CD14-positive monocyte (primary cell): Measurements from ENCODE around the gene PYDC2. TPM values are rescaled to one million over a fixed set of nuclear protein-coding genes. Genes with fewer than 3 reads are reported as not detected.

Source experiments
- DNase-seq, 3 donors: peaks; one replicate each; pipeline ENCODE4 v3.0.0-alpha.2; 2011 to 2022
- H2AFZ ChIP-seq: 2 replicates; pipeline ENCODE4 v1.6.0; 2012; ENCODE audit warnings: mild to moderate bottlenecking, low read depth, low read length, inconsistent platforms; ENCODE audit not compliant: insufficient read depth, poor library complexity, severe bottlenecking
- H3K27ac ChIP-seq, 2 donors: 1 replicate in 1 of 2; 2 replicates in 1 of 2; pipeline ENCODE4 v1.5.1; 2012 to 2013; ENCODE audit warnings: low read length in 2 of 2, control low read depth in 1 of 2, inconsistent platforms in 1 of 2, low read depth in 1 of 2, mild to moderate bottlenecking in 1 of 2
- H3K27me3 ChIP-seq, 2 donors: one replicate each; pipeline versions ENCODE4 v1.6.0 to v1.6.1; 2011 to 2013; ENCODE audit warnings: low read length in 2 of 2; ENCODE audit not compliant: control insufficient read depth in 2 of 2, insufficient read depth in 2 of 2
- H3K36me3 ChIP-seq, 2 donors: replicated peaks in 1 of 2; 1 replicate in 1 of 2; 2 replicates in 1 of 2; pipeline versions ENCODE4 v1.5.1 to v1.6.1; 2012 to 2013; ENCODE audit warnings: low read length in 2 of 2, control low read depth in 1 of 2, inconsistent platforms in 1 of 2, mild to moderate bottlenecking in 1 of 2; ENCODE audit not compliant: insufficient read depth in 2 of 2, control insufficient read depth in 1 of 2
- H3K4me1 ChIP-seq, 2 donors: 1 replicate in 1 of 2; 2 replicates in 1 of 2; pipeline versions ENCODE4 v1.5.1 to v1.6.1; 2012 to 2013; ENCODE audit warnings: low read length in 2 of 2, control low read depth in 1 of 2, inconsistent platforms in 1 of 2, mild to moderate bottlenecking in 1 of 2, moderate library complexity in 1 of 2; ENCODE audit not compliant: insufficient read depth in 2 of 2, control insufficient read depth in 1 of 2
- H3K4me2 ChIP-seq: replicated peaks from 2 replicates; pipeline ENCODE3; 2012; ENCODE audit warnings: low read length, moderate library complexity, mild to moderate bottlenecking; ENCODE audit not compliant: poor library complexity, severe bottlenecking; ENCODE audit errors: extremely low read depth
- H3K4me3 ChIP-seq, 3 experiments: fragments of 200-600 bp in 1 of 3; sonication (generic) in 1 of 3; replicated peaks in 1 of 3; 1 replicate in 2 of 3; 2 replicates in 1 of 3; pipeline ENCODE4 v1.5.1; 2011 to 2013; ENCODE audit warnings: low read length in 3 of 3, mild to moderate bottlenecking in 3 of 3, control low read depth in 2 of 3, low read depth in 2 of 3, inconsistent platforms in 1 of 3, moderate library complexity in 1 of 3
- H3K79me2 ChIP-seq: 2 replicates; pipeline ENCODE4 v1.6.0; 2012; ENCODE audit warnings: mild to moderate bottlenecking, control low read depth, inconsistent platforms, low read length, moderate library complexity; ENCODE audit not compliant: insufficient read depth
- H3K9ac ChIP-seq: 2 replicates; pipeline ENCODE4 v1.6.0; 2017; ENCODE audit warnings: low read length, mild to moderate bottlenecking; ENCODE audit not compliant: insufficient read depth, poor library complexity, severe bottlenecking
- H3K9me3 ChIP-seq, 2 donors: replicated peaks in 1 of 2; 1 replicate in 1 of 2; 2 replicates in 1 of 2; pipeline versions ENCODE4 v1.5.1 to v1.6.1; 2012 to 2013; ENCODE audit warnings: low read length in 2 of 2, control low read depth in 1 of 2; ENCODE audit not compliant: control insufficient read depth in 1 of 2, insufficient read depth in 1 of 2
- H4K20me1 ChIP-seq: 2 replicates; pipeline ENCODE4 v1.6.0; 2012; ENCODE audit warnings: mild to moderate bottlenecking, low read length, control low read depth, moderate library complexity; ENCODE audit not compliant: insufficient read depth
- H3K27ac Mint-ChIP-seq, 7 donors: one replicate each; pipeline ENCODE4 v1.8.0; 2020; ENCODE audit warnings: mild to moderate bottlenecking in 7 of 7, mixed read lengths in 7 of 7, moderate library complexity in 6 of 7, inconsistent platforms in 2 of 7
- H3K27me3 Mint-ChIP-seq, 3 donors: one replicate each; pipeline ENCODE4 v1.8.0; 2021 to 2022; ENCODE audit warnings: low read depth in 3 of 3, mild to moderate bottlenecking in 3 of 3, mixed read lengths in 3 of 3, moderate library complexity in 3 of 3, inconsistent platforms in 1 of 3
- H3K36me3 Mint-ChIP-seq, 2 donors: one replicate each; pipeline ENCODE4 v1.8.0; 2020; ENCODE audit warnings: mixed read lengths in 2 of 2, inconsistent platforms in 1 of 2, mild to moderate bottlenecking in 1 of 2
- H3K4me1 Mint-ChIP-seq: one replicate; pipeline ENCODE4 v1.8.0; 2020; ENCODE audit warnings: mild to moderate bottlenecking, mixed read lengths
- H3K4me3 Mint-ChIP-seq, 2 donors: one replicate each; pipeline ENCODE4 v1.8.0; 2020; ENCODE audit warnings: mild to moderate bottlenecking in 2 of 2, mixed read lengths in 2 of 2, moderate library complexity in 1 of 2
- H3K9me3 Mint-ChIP-seq, 7 donors: one replicate each; pipeline ENCODE4 v1.8.0; 2020 to 2022; ENCODE audit warnings: mixed read lengths in 7 of 7, mild to moderate bottlenecking in 6 of 7, moderate library complexity in 6 of 7, inconsistent platforms in 2 of 7
- CTCF ChIP-seq: fragments of 200-600 bp; IDR thresholded peaks from one replicate; pipeline ENCODE4 v1.8.0; 2022; ENCODE audit warnings: antibody characterized with exemption, mild to moderate bottlenecking
- WGBS: methylation state at CpG from one replicate; pipeline ENCODE4 v1.1.5; 2013; ENCODE audit warnings: missing lambda C conversion rate; ENCODE audit not compliant: insufficient coverage; 5-methylcytosine and 5-hydroxymethylcytosine counted together
- intact Hi-C, 2 donors: fragments of 100-400 bp; cut with micrococcal nuclease; formaldehyde crosslinking; loops; one replicate each; pipeline versions ENCODE4 v1.15.0 to v1.15.1; 2023
- polyA plus RNA-seq, 3 donors: library from polyadenylated mRNA; depleted of rRNA in 1 of 3; unstranded in 2 of 3; stranded (reverse) in 1 of 3; fragments of 300-500 nt in 2 of 3; fragments of >200 nt in 1 of 3; fragmentation: Illumina TruSeq in 2 of 3; gene quantifications; 1 replicate in 2 of 3; 2 replicates in 1 of 3; pipeline ENCODE4 v1.2.3, GENCODE V29; 2012 to 2021

Gene PYDC2
- polyA plus RNA-seq, 3 donors, result not detected

GRCh38 chr3:191460360-191460759 lies 603 bp upstream of the PYDC2 start:
- H3K27ac ChIP-seq, result no peak overlapping the region
- WGBS, result 40% methylated on average over 1 of the region's 2 CpGs

GRCh38 chr3:191470080-191470479 lies 9.1 kb downstream of the PYDC2 start:
- Mint-ChIP-seq H3K4me3 (no peak overlapping the region), H3K27ac (no peak overlapping the region)
- TF ChIP-seq CTCF, result no peak

More at GRCh38 chr3:191460360-191460759, 603 bp upstream of the PYDC2 start:
- no peak overlapping the region for H2AFZ ChIP-seq
- no peak overlapping the region for H3K9ac ChIP-seq
- no peak overlapping the region for H3K27ac Mint-ChIP-seq
- no peaks in the 10 kb centered on the region for H3K36me3 ChIP-seq
- H3K4me3 Mint-ChIP-seq, result no peak overlapping the region
- H3K36me3 Mint-ChIP-seq, result no peaks in the 10 kb centered on the region
- DNase-seq, result no peak
- no peaks in the 10 kb centered on the region for H3K4me1 Mint-ChIP-seq
- no peak for TF ChIP-seq CTCF
- no peaks in the 10 kb centered on the region for H3K79me2 ChIP-seq
- intact Hi-C loops, result no loop called here
- H3K9me3 ChIP-seq, result no peaks in the 10 kb centered on the region
- no peaks in the 10 kb centered on the region for H3K27me3 ChIP-seq
- H3K4me1 ChIP-seq, result no peaks in the 10 kb centered on the region
- peaks cover 2 to 13% (median 4%) of the 10 kb centered on the region in 7 donors for H3K9me3 Mint-ChIP-seq
- no peaks in the 10 kb centered on the region for H4K20me1 ChIP-seq
- no peaks in the 10 kb centered on the region for H3K27me3 Mint-ChIP-seq
- H3K4me3 ChIP-seq, result no peak overlapping the region
- H3K4me2 ChIP-seq, result no peak overlapping the region

More at GRCh38 chr3:191470080-191470479, 9.1 kb downstream of the PYDC2 start:
- Histone ChIP-seq H3K27me3 (no peaks in the 10 kb centered on the region), H3K9ac (no peak overlapping the region), H3K79me2 (no peaks in the 10 kb centered on the region), H3K27ac (no peak overlapping the region), H3K9me3 (peaks cover 0 to 5% of the 10 kb centered on the region in 2 donors), H3K4me3 (no peak overlapping the region), H3K4me1 (no peaks in the 10 kb centered on the region), H3K36me3 (no peaks in the 10 kb centered on the region), H2AFZ (no peak overlapping the region), H3K4me2 (no peak overlapping the region), H4K20me1 (no peaks in the 10 kb centered on the region)
- Mint-ChIP-seq H3K4me1 (no peaks in the 10 kb centered on the region), H3K27me3 (no peaks in the 10 kb centered on the region), H3K9me3 (peaks cover 0 to 6% (median 2%) of the 10 kb centered on the region in 7 donors), H3K36me3 (no peaks in the 10 kb centered on the region)
- DNase-seq, result no peak
- intact Hi-C loops, result no loop called here
